A549 (cell line): ENCODE data around the gene ZSWIM9. TPM values are rescaled to one million over a fixed set of nuclear protein-coding genes. Genes with fewer than 3 reads are reported as not detected.

Source experiments
- ATAC-seq, 2 experiments: fragments of 200-7000 bp in 1 of 2; fragments of >200 bp in 1 of 2; cut with Nextera tagmentation in 1 of 2; cut with Tn5 transposase in 1 of 2; 3 replicates each; pipeline versions ENCODE4 v1.8.0 to v1.9.1; 2018 to 2020; ENCODE audit warnings: mild to moderate bottlenecking in 1 of 2, moderate library complexity in 1 of 2
- CTCF ChIA-PET: fragments of 300-600 bp; sonication (Branson Sonifier 250); formaldehyde crosslinking; extraction: SDS; loops from one replicate; lab custom pipeline; 2021; ENCODE audit warnings: antibody characterized with exemption, inconsistent platforms; lab: Yijun Ruan, JAX
- POLR2A ChIA-PET: fragments of 350-600 bp; formaldehyde crosslinking; extraction: SDS; loops from one replicate; lab custom pipeline; 2021; ENCODE audit warnings: antibody characterized with exemption, inconsistent platforms; lab: Yijun Ruan, JAX
- DNase-seq, 2 experiments: peaks; one replicate each; pipeline versions ENCODE4 v3.0.0 to v3.0.0-alpha.2; 2011 to 2016; ENCODE audit warnings: low read depth in 1 of 2, low spot score in 1 of 2
- FAIRE-seq: peaks from 2 replicates; lab custom pipeline; 2011; peaks lifted over from hg19 to GRCh38; lab: Jason Lieb, UNC
- H3K27ac ChIP-seq, 2 experiments: fragments of >200 bp; sonication (Bioruptor Twin); formaldehyde crosslinking; 3 replicates each; pipeline ENCODE4 v1.5.1; 2016 to 2017
- H3K4me1 ChIP-seq: fragments of >200 bp; sonication (Bioruptor Twin); formaldehyde crosslinking; 3 replicates; pipeline ENCODE4 v1.6.1; 2016
- H3K4me2 ChIP-seq: fragments of >200 bp; sonication (Bioruptor Twin); formaldehyde crosslinking; 3 replicates; pipeline ENCODE4 v1.6.1; 2016
- H3K4me3 ChIP-seq: fragments of >200 bp; sonication (Bioruptor Twin); formaldehyde crosslinking; 3 replicates; pipeline ENCODE4 v1.5.1; 2016
- H3K9me3 ChIP-seq: fragments of >200 bp; sonication (Bioruptor Twin); formaldehyde crosslinking; 3 replicates; pipeline ENCODE4 v1.6.1; 2016
- BHLHE40 ChIP-seq: IDR thresholded peaks from 2 replicates; pipeline ENCODE4 v1.6.1; 2012; ENCODE audit warnings: low read depth, low read length, inconsistent platforms
- CEBPB ChIP-seq, 2 experiments: fragments of >200 bp in 1 of 2; sonication (Bioruptor Twin) in 1 of 2; formaldehyde crosslinking in 1 of 2; IDR thresholded peaks; 2 replicates each; pipeline ENCODE4 v1.6.1; 2012 to 2016
- E2F6 ChIP-seq: IDR thresholded peaks from 2 replicates; pipeline ENCODE4 v1.6.1; 2012; ENCODE audit warnings: low read depth, borderline replicate concordance
- EHF ChIP-seq: fragments of 250-450 bp; sonication (Bioruptor Pico); IDR thresholded peaks from 2 replicates; pipeline ENCODE4 v1.5.0; 2020; ENCODE audit warnings: mild to moderate bottlenecking
- ELK1 ChIP-seq: fragments of 150-350 bp; IDR thresholded peaks from 2 replicates; pipeline ENCODE4 v1.6.1; 2014; ENCODE audit warnings: low read depth, mild to moderate bottlenecking, low read length
- FOXS1 ChIP-seq: fragments of 250-450 bp; sonication (Bioruptor Pico); IDR thresholded peaks from 2 replicates; pipeline ENCODE4 v1.5.0; 2020; ENCODE audit warnings: mild to moderate bottlenecking, moderate library complexity
- HOXB5 ChIP-seq: fragments of 250-450 bp; sonication (Bioruptor Pico); IDR thresholded peaks from 2 replicates; pipeline ENCODE4 v1.5.0; 2020; ENCODE audit warnings: mild to moderate bottlenecking, moderate library complexity
- MAFK ChIP-seq: fragments of 450-650 bp; IDR thresholded peaks from 2 replicates; pipeline ENCODE4 v1.6.1; 2014; ENCODE audit not compliant: partially characterized antibody
- PBX3 ChIP-seq: IDR thresholded peaks from 2 replicates; pipeline ENCODE4 v1.6.1; 2012
- POLR2A ChIP-seq: IDR thresholded peaks from 2 replicates; pipeline ENCODE4 v1.6.1; 2012; ENCODE audit warnings: mild to moderate bottlenecking, low read length
- RAD21 ChIP-seq, 2 experiments: fragments of >200 bp in 1 of 2; sonication (Bioruptor Twin) in 1 of 2; formaldehyde crosslinking in 1 of 2; IDR thresholded peaks in 1 of 2; conservative IDR thresholded peaks in 1 of 2; 2 replicates in 1 of 2; 3 replicates in 1 of 2; pipeline ENCODE4 v1.6.1; 2012 to 2018; ENCODE audit warnings: inconsistent platforms in 1 of 2
- RARB ChIP-seq: fragments of 250-450 bp; sonication (Bioruptor Pico); IDR thresholded peaks from 2 replicates; pipeline ENCODE4 v1.8.0; 2021; ENCODE audit warnings: mild to moderate bottlenecking, moderate library complexity
- RCOR1 ChIP-seq: fragments of 150-350 bp; IDR thresholded peaks from 2 replicates; pipeline ENCODE4 v1.6.1; 2014; ENCODE audit warnings: antibody characterized with exemption, low read length, low read depth
- REST ChIP-seq: fragments of 200-600 bp; sonication (generic); IDR thresholded peaks from 2 replicates; pipeline ENCODE4 v1.6.1; 2016; ENCODE audit warnings: antibody characterized with exemption, mild to moderate bottlenecking, moderate library complexity
- SMC3 ChIP-seq: fragments of >200 bp; sonication (Bioruptor Twin); formaldehyde crosslinking; IDR thresholded peaks from 3 replicates; pipeline ENCODE4 v1.6.1; 2018; ENCODE audit warnings: inconsistent platforms
- TP53 ChIP-seq: fragments of 250-450 bp; sonication (Bioruptor Pico); IDR thresholded peaks from 2 replicates; pipeline ENCODE4 v1.5.0; 2021; ENCODE audit warnings: mild to moderate bottlenecking, moderate library complexity
- USF2 ChIP-seq: fragments of 450-650 bp; IDR thresholded peaks from 2 replicates; pipeline ENCODE4 v1.6.1; 2014; ENCODE audit warnings: antibody characterized with exemption
- ZC3H11A ChIP-seq: fragments of 450-650 bp; IDR thresholded peaks from 2 replicates; pipeline ENCODE4 v1.6.1; 2014; ENCODE audit warnings: antibody characterized with exemption, mild to moderate bottlenecking
- ZNF302 ChIP-seq: fragments of 250-450 bp; sonication (Bioruptor Pico); IDR thresholded peaks from 2 replicates; pipeline ENCODE4 v1.9.0; 2021; ENCODE audit warnings: inconsistent platforms, mild to moderate bottlenecking, moderate library complexity
- whole genome bisulfite sequencing: methylation state at CpG from one replicate; pipeline ENCODE4 v1.1.6; 2017; ENCODE audit errors: missing lambda C conversion rate; 5-methylcytosine and 5-hydroxymethylcytosine counted together
- polyA plus RNA-seq, 4 experiments: library from polyadenylated mRNA; depleted of rRNA in 3 of 4; stranded (reverse); fragments of >200 nt; fragmentation: RNase III in 1 of 4; extraction: RNeasy Plus Mini Kit Qiagen cat#74134 plus additional on column Dnase treatment in 1 of 4; gene quantifications; 2 replicates in 3 of 4; 3 replicates in 1 of 4; pipeline ENCODE4 v1.2.3, GENCODE V29; 2011 to 2017

ZSWIM9 gene
- polyA plus RNA-seq, 2 of the 4 experiments (the other 2 are of a cell fraction), result 1.2 to 13.4 TPM

GRCh38 chr19:48149430-48149829 lies 21.1 kb upstream of the ZSWIM9 start:
- CTCF ChIA-PET, result interaction anchor here (0.6 to 17.3 kb wide), 5 partner anchors 20 to 185 kb away, joined by 3 to 281 read pairs (median 3); partner anchors contain the start of gene PLA2G4C
- DNase-seq, result no peak

GRCh38 chr19:48152551-48152950 lies 17.9 kb upstream of the ZSWIM9 start:
- peak; percentile 81 to 82 for DNase-seq
- 27% methylated on average over 8 of the region's 8 CpGs for WGBS
- no peaks in the 10 kb centered on the region for H3K9me3 ChIP-seq
- ATAC-seq, result peak; percentile 68 to 72
- no peak overlapping the region for H3K4me3 ChIP-seq
- peak overlapping the region; percentile 3 to 55; a peak in 3 of 6 replicates for H3K27ac ChIP-seq
- ChIA-PET POLR2A (interaction anchor here (1.5 kb wide), 1 partner anchor 42 kb away, joined by 6 read pairs; the partner anchor contains the start of gene PLA2G4C), CTCF (interaction anchor here (0.6 to 17.3 kb wide), 41 partner anchors 9 to 414 kb away, joined by 3 to 281 read pairs (median 5); partner anchors contain the start of genes CABP5, LIG1 and PLA2G4C)
- peak overlapping the region; percentile 13; the same call in 1 of the 3 replicates for H3K4me2 ChIP-seq
- peaks cover 11% of the 10 kb centered on the region; the same call in 2 of the 3 replicates for H3K4me1 ChIP-seq
- peak; percentile 72 for FAIRE-seq
- TF ChIP-seq CEBPB (IDR thresholded peaks at IDR 0.05) (no peak), EHF (CRISPR knock-in tag) (no peak), ZNF302 (CRISPR knock-in tag) (no peak), RAD21 (conservative IDR thresholded peaks at IDR 0.05 in 1 of 2, IDR thresholded peaks at IDR 0.05 in 1 of 2) (peak; percentile 83 to 91), PBX3 (no peak), RARB (no peak), REST (no peak), HOXB5 (CRISPR knock-in tag) (no peak), ZC3H11A (no peak), MAFK (peak; percentile 69), BHLHE40 (no peak), E2F6 (no peak), TP53 (CRISPR knock-in tag) (no peak), FOXS1 (CRISPR knock-in tag) (0 out of 2 replicates have a peak, but pooled peaks have one; percentile 46), USF2 (no peak), POLR2A (no peak)

More at GRCh38 chr19:48149430-48149829, 21.1 kb upstream of the ZSWIM9 start:
- FAIRE-seq (no peak), ATAC-seq (no peak)
- H3K4me1 ChIP-seq, result peaks cover 11% of the 10 kb centered on the region; the same call in 2 of the 3 replicates
- H3K4me2 ChIP-seq, result no peak overlapping the region
- no peak overlapping the region for H3K4me3 ChIP-seq
- 84% methylated on average over 6 of the region's 6 CpGs for WGBS
- H3K27ac ChIP-seq, result no peak overlapping the region
- no peaks in the 10 kb centered on the region for H3K9me3 ChIP-seq
- no peak for TF ChIP-seq RCOR1
- TF ChIP-seq ELK1, result no peak
- no peak for TF ChIP-seq SMC3
- TF ChIP-seq REST, result no peak
- no peak for TF ChIP-seq RARB
- no peak for TF ChIP-seq BHLHE40
- POLR2A ChIA-PET, result no interaction called here
